Cardiac muscle cell (in vitro differentiated cells and primary cell): ENCODE results near the gene MACROD1. TPM values are rescaled to one million over a fixed set of nuclear protein-coding genes. Genes with fewer than 3 reads are reported as not detected.

Experiments used
- DNase-seq, 2 donors: peaks; one replicate each; pipeline versions ENCODE4 v3.0.0 to v3.0.0-alpha.2; 2010 to 2017; ENCODE audit warnings: low read depth in 1 of 2, low spot score in 1 of 2
- H3K27ac ChIP-seq: fragments of 200-600 bp; sonication (generic); 2 replicates; pipeline ENCODE4 v1.5.1; 2016
- H3K27me3 ChIP-seq: fragments of 200-600 bp; sonication (generic); 2 replicates; pipeline ENCODE4 v1.6.0; 2016; ENCODE audit warnings: control low read depth
- H3K36me3 ChIP-seq: fragments of 200-600 bp; sonication (generic); 2 replicates; pipeline ENCODE4 v1.5.1; 2016; ENCODE audit warnings: control low read depth
- H3K4me1 ChIP-seq: fragments of 200-600 bp; sonication (generic); 2 replicates; pipeline ENCODE4 v1.8.1; 2017; ENCODE audit warnings: low read depth, mild to moderate bottlenecking, mixed run types
- H3K4me3 ChIP-seq: fragments of 200-600 bp; sonication (generic); 2 replicates; pipeline ENCODE4 v1.5.1; 2016; ENCODE audit warnings: mild to moderate bottlenecking
- H3K9me3 ChIP-seq: fragments of 200-600 bp; sonication (generic); 2 replicates; pipeline ENCODE4 v1.5.1; 2017; ENCODE audit warnings: low read depth, mild to moderate bottlenecking, control low read depth
- CTCF ChIP-seq: IDR thresholded peaks from 2 replicates; pipeline ENCODE4 v1.5.1; 2012; ENCODE audit warnings: low read depth, mild to moderate bottlenecking, low read length
- polyA plus RNA-seq: library from polyadenylated mRNA; unstranded; fragments of >200 nt; fragmentation: Nextera tagmentation; extraction: Ambion mirVana; gene quantifications from 2 replicates; pipeline ENCODE4 v1.2.1, GENCODE V29; 2016
- total RNA-seq: library from RNA; depleted of rRNA; stranded (reverse); fragments of >200 nt; gene quantifications from 2 replicates; pipeline ENCODE4 v1.2.3, GENCODE V29; 2016

The MACROD1 gene
- total and polyA plus RNA-seq, 2 experiments from 2014 or later: 134 to 156 TPM

- no peaks in the 10 kb centered on the region for H3K36me3 ChIP-seq
- no peak overlapping the region for H3K4me3 ChIP-seq
- H3K27ac ChIP-seq: peak overlapping the region; percentile 23
- H3K4me1 ChIP-seq: peaks cover 10% of the 10 kb centered on the region
- no peaks in the 10 kb centered on the region for H3K9me3 ChIP-seq
- no peaks in the 10 kb centered on the region for H3K27me3 ChIP-seq
- no peak for DNase-seq
- TF ChIP-seq CTCF: no peak
These were observed 9.5 kb downstream of the MACROD1 start for GRCh38 chr11:64156235-64157011.

GRCh38 chr11:64153812-64154211 lies 12.1 kb downstream of the MACROD1 start:
- Histone ChIP-seq H3K36me3 (no peaks in the 10 kb centered on the region), H3K27me3 (no peaks in the 10 kb centered on the region), H3K9me3 (no peaks in the 10 kb centered on the region), H3K4me3 (no peak overlapping the region), H3K4me1 (peaks cover 10% of the 10 kb centered on the region), H3K27ac (peak overlapping the region; percentile 48)
- TF ChIP-seq CTCF: no peak
- no peak for DNase-seq

- TF ChIP-seq CTCF: peak; percentile 100
- H3K27ac ChIP-seq: no peak overlapping the region
- no peaks in the 10 kb centered on the region for H3K36me3 ChIP-seq
- no peaks in the 10 kb centered on the region for H3K9me3 ChIP-seq
- peaks cover 10% of the 10 kb centered on the region for H3K4me1 ChIP-seq
- DNase-seq: peak; percentile 54 to 64
- no peaks in the 10 kb centered on the region for H3K27me3 ChIP-seq
- H3K4me3 ChIP-seq: no peak overlapping the region
These were observed 12.8 kb downstream of the MACROD1 start for GRCh38 chr11:64152841-64153691.

- no peak for TF ChIP-seq CTCF
- peaks cover 10% of the 10 kb centered on the region for H3K4me1 ChIP-seq
- no peak overlapping the region for H3K27ac ChIP-seq
- no peak overlapping the region for H3K4me3 ChIP-seq
- no peak for DNase-seq
- no peaks in the 10 kb centered on the region for H3K36me3 ChIP-seq
- no peaks in the 10 kb centered on the region for H3K9me3 ChIP-seq
- no peaks in the 10 kb centered on the region for H3K27me3 ChIP-seq
These were observed 14.6 kb downstream of the MACROD1 start for GRCh38 chr11:64151337-64151736.

- TF ChIP-seq CTCF: no peak
- H3K27ac ChIP-seq: no peak overlapping the region
- no peak for DNase-seq
These were observed 15.3 kb downstream of the MACROD1 start for GRCh38 chr11:64150481-64151239.

More at GRCh38 chr11:64150481-64151239, 15.3 kb downstream of the MACROD1 start:
- Histone ChIP-seq H3K27me3 (no peaks in the 10 kb centered on the region), H3K9me3 (no peaks in the 10 kb centered on the region), H3K36me3 (no peaks in the 10 kb centered on the region), H3K4me3 (no peak overlapping the region), H3K4me1 (peaks cover 10% of the 10 kb centered on the region)
